RPMI7951 (cell line): ENCODE data around the gene IHH. TPM values are rescaled to one million over a fixed set of nuclear protein-coding genes. Genes with fewer than 3 reads are reported as not detected.

Experiments
- DNase-seq: peaks from one replicate; pipeline ENCODE4 v3.0.0-alpha.2; 2012; ENCODE audit warnings: low read depth
- total RNA-seq: library from RNA; depleted of rRNA; stranded (reverse); fragments of >200 nt; shearing (Covaris generic); gene quantifications from 2 replicates; pipeline ENCODE4 v1.2.3, GENCODE V29; 2014; rRNA removed

IHH gene
- not detected in 2 replicates for total RNA-seq

DNA sequence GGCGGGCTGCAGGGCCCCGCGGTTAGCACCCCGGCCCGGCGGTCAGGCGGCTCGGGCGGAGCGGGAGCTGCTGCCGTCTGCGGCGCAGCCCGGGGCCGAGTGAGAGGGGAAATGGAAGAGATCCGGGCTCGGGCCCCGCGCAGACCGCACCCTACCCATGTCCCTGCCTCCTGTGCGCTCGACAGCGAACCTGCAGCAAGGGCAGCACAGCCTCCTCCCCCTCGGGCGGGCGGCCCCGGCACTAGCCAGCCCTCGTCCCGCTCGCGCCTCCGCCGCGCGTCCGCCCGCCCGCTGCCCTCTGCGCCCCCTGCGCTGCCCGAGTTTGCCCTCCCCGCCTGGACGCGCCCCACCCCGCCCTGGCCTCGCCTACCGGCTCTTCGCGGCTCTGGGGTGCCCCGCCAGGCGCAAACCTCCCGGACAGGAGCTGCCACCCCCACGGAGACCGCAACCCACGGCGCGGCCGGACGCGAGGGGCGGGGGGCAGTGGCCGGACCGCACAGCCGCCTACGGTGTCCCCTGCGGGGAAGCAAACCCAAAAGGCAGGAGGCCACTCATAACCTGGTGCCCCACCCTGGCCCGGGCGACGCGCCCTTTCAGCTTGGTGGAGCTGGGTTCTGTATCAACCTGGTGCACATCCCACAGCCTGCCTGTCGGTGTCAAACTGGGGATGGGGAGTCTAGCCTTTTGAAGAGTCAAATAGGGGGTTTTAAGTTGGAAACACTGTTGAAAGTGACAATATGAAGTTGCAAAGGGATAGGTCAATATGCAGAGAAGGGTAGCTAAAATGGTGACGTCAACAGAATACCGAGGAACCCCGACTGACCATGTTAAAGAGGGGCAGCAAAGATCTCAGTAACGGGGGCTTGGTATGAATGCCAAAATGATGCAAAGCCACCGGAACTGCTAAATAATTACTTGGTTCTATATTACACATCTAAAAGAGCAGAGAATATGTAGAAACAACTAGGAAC is at the start of gene IHH:
IHH (minus strand) TSS at position 101 of the 971 bp plus-strand sequence. CDS start 454 bp downstream, outside the sequence.
- DNase-seq = peak; percentile 11

- no peak for DNase-seq
These were observed 48.8 kb upstream of the IHH start for GRCh38 chr2:219109471-219109870.

- no peak for DNase-seq
These were observed 47.0 kb upstream of the IHH start for GRCh38 chr2:219107758-219108157.

DNA sequence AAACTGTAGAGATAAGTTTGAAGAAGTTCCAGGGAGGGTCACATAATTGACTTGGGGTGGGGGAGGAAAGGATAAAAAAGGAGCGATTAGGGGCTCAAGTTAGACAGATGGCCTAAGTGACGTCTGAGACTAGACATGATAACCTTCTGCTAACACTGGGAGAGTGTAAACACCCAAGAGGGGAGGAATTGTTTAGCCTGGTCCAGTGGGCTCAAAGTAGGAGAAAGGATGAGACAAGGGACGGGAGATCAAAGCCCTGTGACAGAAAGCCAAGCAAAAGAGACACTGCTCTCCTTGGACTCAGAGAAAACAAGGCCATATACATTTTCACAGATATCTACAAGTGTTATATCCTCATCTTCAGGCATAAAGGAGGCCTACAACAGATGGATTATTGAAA is 45.5 kb upstream of the IHH start:
- DNase-seq = no peak

- DNase-seq = peak; percentile 44
These were observed 43.6 kb upstream of the IHH start for GRCh38 chr2:219104107-219105035.

DNA sequence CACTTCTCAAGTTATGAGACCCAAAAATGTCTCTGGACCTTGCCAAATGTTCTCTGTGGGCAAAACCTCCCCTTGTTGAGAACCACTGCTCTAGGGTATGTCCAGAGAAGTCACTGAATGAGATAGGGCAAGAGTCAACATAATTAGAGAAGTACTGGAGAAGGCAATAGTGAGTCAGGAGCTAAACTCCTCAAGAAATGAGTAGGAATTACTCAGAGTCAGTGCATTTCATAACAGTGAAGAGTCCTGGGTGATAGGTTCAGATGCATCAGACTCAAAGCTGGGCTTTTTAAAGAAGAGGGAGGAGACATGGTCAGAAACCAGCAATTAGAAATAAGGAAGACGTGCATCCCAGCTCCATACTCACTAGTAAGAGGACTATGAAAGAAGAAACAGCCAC is 38.6 kb upstream of the IHH start:
- peak; percentile 15 for DNase-seq

DNA sequence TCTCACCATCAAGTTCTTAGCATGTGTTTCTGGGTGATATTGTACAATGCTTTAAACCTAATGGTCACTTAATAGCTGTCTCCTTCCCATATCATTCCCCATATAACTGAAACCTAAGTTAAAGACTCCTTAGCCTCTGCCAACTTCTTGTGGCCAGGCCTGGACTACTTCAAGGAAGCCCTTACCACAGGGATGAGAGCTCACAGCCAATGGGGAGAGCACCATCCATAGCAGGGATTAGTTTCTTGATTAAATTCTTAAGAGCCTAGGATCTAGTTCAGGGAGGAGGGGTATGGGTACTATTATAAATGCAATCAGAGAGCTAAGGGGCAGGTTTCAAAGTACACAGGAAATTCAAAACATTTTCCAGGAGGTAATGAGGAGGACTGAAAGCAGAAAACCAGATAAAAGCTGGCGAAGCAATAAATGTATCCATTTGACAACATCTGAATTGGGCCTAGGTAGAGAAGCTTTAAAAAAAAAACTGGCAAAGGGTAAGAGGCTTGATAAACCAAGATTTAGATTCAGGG is 34.8 kb upstream of the IHH start:
- no peak for DNase-seq

DNA sequence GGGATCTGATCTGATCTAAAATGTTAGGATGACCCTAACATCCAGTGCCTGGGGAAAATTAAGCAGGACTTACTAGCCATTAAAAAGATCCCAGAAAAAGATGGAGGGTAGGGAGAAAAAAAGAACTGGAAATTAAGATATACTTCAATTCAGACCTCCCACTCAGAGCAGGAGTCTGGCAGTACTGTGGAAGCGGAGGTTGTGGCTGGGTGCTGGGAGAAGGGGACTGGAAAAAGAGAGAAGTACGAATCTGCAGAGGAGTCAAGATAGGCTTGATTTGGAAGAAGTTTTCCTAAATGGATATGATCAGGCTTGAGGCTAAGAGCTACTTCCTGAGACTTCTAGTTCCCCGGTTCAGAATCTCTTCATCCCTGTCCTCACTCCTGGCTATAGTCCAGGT is 33.5 kb upstream of the IHH start:
- DNase-seq = no peak

- no peak for DNase-seq
These were observed 29.9 kb upstream of the IHH start for GRCh38 chr2:219090436-219091299.

GRCh38 chr2:219089330-219089729 is 28.6 kb upstream of the IHH start:
- no peak for DNase-seq

GRCh38 chr2:219087848-219088247 is 27.1 kb upstream of the IHH start:
- no peak for DNase-seq

- DNase-seq = no peak
These were observed 26.6 kb upstream of the IHH start for GRCh38 chr2:219087361-219087760.

DNA sequence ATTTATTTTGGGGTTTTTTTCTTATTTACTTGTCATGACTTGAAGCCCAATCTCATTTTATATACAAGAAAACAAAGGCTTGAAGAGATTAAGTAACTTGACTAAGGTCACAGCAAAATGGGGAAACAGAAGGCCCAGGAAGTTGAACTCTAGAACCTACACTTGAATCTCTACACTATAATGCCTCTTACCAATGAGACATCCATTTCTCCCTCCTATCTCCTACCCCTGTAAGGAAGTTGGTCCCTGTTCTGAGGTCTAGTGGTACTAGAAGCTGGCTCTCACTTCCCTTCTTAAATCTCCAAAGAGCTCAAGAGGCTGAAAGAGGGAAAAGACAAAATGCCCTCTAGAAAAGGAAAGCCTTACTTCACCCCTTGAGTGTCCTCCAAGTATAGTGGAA is 25.5 kb upstream of the IHH start:
- DNase-seq = no peak

- DNase-seq = no peak
These were observed 24.1 kb upstream of the IHH start for GRCh38 chr2:219084791-219085190.

DNA sequence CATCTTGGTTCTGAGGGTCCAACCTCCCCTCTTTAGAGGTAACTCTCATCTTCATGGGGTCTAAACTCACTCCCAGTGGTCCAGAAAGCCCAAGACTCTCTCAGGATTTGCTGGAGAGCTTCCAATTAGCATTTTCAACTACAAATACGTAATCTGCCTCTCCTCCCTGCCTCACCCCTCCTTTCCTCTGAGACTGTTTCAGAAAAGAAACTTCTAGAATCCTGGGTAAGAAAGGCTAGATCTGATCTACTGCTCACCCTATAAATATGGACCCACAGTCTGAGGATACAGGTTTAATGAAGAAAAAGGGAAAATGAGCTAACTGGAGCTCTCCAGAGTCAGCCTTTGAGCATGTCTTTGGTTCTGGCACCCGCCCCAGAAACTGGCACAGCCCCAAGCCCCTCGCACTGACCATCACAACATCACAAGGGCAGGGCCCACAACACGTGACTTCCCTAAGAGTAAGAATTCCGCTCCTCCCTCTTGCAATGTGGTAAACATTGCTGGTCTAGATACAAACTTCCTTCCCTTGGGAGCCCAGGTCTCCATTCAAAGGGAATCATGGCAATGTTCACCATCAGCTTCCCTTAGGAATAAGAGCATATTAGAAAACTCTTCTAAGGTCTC is 21.7 kb upstream of the IHH start:
- DNase-seq = no peak

- DNase-seq = no peak
These were observed 21.1 kb upstream of the IHH start for GRCh38 chr2:219081701-219082331.

DNA sequence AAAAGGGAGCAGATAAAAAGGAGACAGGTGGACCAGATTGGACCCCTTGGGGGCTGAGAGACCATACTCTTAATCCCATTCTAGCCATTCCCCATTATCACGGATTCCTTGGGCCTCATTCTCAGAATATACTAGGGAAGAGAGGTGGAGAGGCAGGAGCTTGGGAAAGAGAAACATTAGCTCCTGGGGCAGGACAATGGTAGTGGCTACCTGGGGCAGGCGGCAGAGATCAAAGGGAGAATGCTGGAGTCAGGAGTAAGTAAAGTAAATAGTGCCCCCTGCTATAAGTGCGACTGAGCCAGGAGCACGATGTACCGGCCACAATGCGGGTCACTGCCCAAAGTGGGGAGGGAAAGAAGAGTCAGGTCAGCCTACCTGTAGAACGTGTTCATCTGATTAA is 20.4 kb upstream of the IHH start:
- no peak for DNase-seq

DNA sequence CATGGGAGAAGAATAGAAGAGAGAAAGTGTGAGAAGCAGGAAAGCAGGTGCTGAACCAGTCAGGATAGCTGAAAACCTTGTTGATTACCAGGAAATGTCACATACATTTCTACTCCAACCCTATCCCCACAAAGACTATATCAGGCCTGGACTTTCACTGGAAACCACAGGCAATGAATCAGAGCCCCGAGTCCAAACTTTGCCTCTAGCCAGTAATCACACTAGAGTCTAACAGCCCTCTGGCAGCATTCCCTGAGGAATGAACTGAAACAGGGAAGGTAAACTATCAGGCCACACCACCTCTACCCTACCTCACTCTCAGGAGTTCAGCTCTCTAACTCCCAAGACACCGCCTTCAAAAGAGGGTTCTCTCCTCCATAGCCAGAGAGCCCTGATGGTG is 18.7 kb upstream of the IHH start:
- DNase-seq = peak; percentile 52

DNA sequence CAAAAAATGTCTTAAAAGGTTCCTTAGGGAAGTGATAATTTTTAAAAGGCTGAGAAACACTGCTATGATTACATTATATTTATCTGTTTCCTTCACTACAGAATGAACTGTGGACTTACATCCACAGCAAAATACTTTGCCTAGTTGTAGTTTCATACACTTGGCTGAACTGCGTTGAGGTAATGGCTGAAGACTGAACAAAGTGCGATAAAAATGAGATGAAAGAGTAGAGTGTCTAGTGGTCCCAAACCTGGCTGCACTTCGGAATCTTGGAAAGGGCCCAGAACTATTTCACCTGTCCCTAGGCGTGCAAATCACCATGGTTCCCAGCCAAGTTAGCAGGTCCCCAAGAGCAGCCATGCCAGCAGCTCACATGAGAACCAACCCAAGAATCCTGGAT is 18.2 kb upstream of the IHH start:
- no peak for DNase-seq

GRCh38 chr2:219078126-219078525 is 17.4 kb upstream of the IHH start:
- no peak for DNase-seq
